Caco-2 (cell line): ENCODE measurements around the gene ELF2. TPM values are rescaled to one million over a fixed set of nuclear protein-coding genes. Genes with fewer than 3 reads are reported as not detected.
A peak's percentile ranks its signal among the peaks of the same experiment; 100 is the strongest.

Experiments used
- BruUV-seq: library from RNA; stranded (reverse); fragments of 400-500 nt; replicated peaks from 2 replicates; lab custom pipeline; 2021; lab: Mats Ljungman, UMichigan
- CTCF ChIA-PET: fragments of 300-600 bp; sonication (Branson Sonifier 250); formaldehyde crosslinking; loops from one replicate; lab custom pipeline; 2022; ENCODE audit warnings: antibody characterized with exemption; lab: Charles Lee
- POLR2A ChIA-PET: fragments of 300-600 bp; sonication (Branson Sonifier 250); formaldehyde crosslinking; loops from one replicate; lab custom pipeline; 2022; ENCODE audit warnings: antibody characterized with exemption; lab: Charles Lee
- DNase-seq, 2 experiments: peaks; one replicate each; pipeline versions ENCODE4 v3.0.0 to v3.0.0-alpha.2; 2020 to 2022
- H3K27me3 ChIP-seq: replicated peaks from 2 replicates; pipeline ENCODE4 v1.6.0; 2011; ENCODE audit warnings: low read length; ENCODE audit not compliant: control insufficient read depth, insufficient read depth
- H3K36me3 ChIP-seq: 2 replicates; pipeline ENCODE4 v1.5.1; 2011; ENCODE audit warnings: low read length; ENCODE audit not compliant: control insufficient read depth, insufficient read depth
- H3K4me1 ChIP-seq: fragments of 250-450 bp; sonication (Bioruptor Pico); 2 replicates; pipeline ENCODE4 v1.5.1; 2020; ENCODE audit warnings: mild to moderate bottlenecking
- H3K4me3 ChIP-seq: 2 replicates; pipeline ENCODE4 v1.5.1; 2011; ENCODE audit warnings: low read depth, mild to moderate bottlenecking, control low read depth, low read length
- H3K9me3 ChIP-seq: fragments of 250-450 bp; sonication (Bioruptor Pico); 2 replicates; pipeline ENCODE4 v1.5.1; 2020; ENCODE audit warnings: mild to moderate bottlenecking, moderate library complexity
- H3K27ac Mint-ChIP-seq: one replicate; pipeline ENCODE4 v1.8.0; 2022; ENCODE audit warnings: mixed read lengths; ENCODE audit not compliant: unreplicated experiment
- H3K27me3 Mint-ChIP-seq: one replicate; pipeline ENCODE4 v1.8.0; 2022; ENCODE audit warnings: mixed read lengths; ENCODE audit not compliant: insufficient read depth, unreplicated experiment
- H3K36me3 Mint-ChIP-seq: one replicate; pipeline ENCODE4 v1.8.0; 2022; ENCODE audit warnings: mild to moderate bottlenecking, mixed read lengths; ENCODE audit not compliant: insufficient read depth, unreplicated experiment
- H3K4me1 Mint-ChIP-seq: one replicate; pipeline ENCODE4 v1.8.0; 2022; ENCODE audit warnings: low read depth, mixed read lengths; ENCODE audit not compliant: unreplicated experiment
- H3K4me3 Mint-ChIP-seq: one replicate; pipeline ENCODE4 v1.8.0; 2022; ENCODE audit warnings: mild to moderate bottlenecking, moderate library complexity, mixed read lengths; ENCODE audit not compliant: unreplicated experiment
- H3K9me3 Mint-ChIP-seq: one replicate; pipeline ENCODE4 v1.8.0; 2022; ENCODE audit warnings: mixed read lengths; ENCODE audit not compliant: unreplicated experiment
- intact Hi-C: fragments of 100-400 bp; cut with micrococcal nuclease; formaldehyde crosslinking; loops from one replicate; pipeline ENCODE4 v1.10.0; 2022; ENCODE audit not compliant: unreplicated experiment
- total RNA-seq: library from RNA; stranded (reverse); gene quantifications from 2 replicates; pipeline ENCODE4 v1.2.3, GENCODE V29; 2022
- TF ChIP-seq, protein P1 (sequence below), 2 experiments: fragments of 200-600 bp in 1 of 2; IDR thresholded peaks; 1 replicate in 1 of 2; 2 replicates in 1 of 2; pipeline versions ENCODE4 v1.5.1 to v1.8.0; 2011 to 2022; ENCODE audit warnings: antibody characterized with exemption in 1 of 2, control low read depth in 1 of 2, inconsistent platforms in 1 of 2, low read depth in 1 of 2, low read length in 1 of 2, mild to moderate bottlenecking in 1 of 2, moderate library complexity in 1 of 2; ENCODE audit not compliant: insufficient read depth in 1 of 2, severe bottlenecking in 1 of 2, unreplicated experiment in 1 of 2

Gene ELF2
- total RNA-seq, 1 experiment from 2014 or later, result 53.2 TPM

DNA sequence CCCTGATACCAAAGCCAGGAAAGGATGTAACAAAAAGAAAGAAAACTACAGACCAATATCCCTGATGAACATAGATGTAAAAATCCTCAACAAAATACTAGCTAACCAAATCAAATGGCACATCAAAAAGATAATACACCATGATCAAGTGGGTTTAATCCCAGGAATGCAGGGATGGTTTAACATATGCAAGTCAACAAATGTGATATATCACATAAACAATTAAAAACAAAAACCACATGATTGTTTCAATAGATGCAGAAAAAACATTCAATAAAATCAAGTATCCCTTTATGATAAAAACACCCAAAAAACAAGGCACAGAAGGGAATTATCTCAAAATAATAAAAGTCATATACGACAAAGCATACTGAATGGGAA is 31.5 kb downstream of the ELF2 start:
- H3K9me3 Mint-ChIP-seq, result no peaks in the 10 kb centered on the region
- no peaks in the 10 kb centered on the region for H3K27me3 Mint-ChIP-seq
- no peak overlapping the region for H3K27ac Mint-ChIP-seq
- Histone ChIP-seq H3K9me3 (peaks cover 7% of the 10 kb centered on the region; the same call in 1 of the 2 replicates), H3K4me3 (no peak overlapping the region), H3K27me3 (no peaks in the 10 kb centered on the region), H3K36me3 (no peaks in the 10 kb centered on the region), H3K4me1 (peaks cover 8% of the 10 kb centered on the region)
- no peak overlapping the region for H3K4me3 Mint-ChIP-seq
- H3K36me3 Mint-ChIP-seq, result peaks cover 29% of the 10 kb centered on the region
- CTCF ChIA-PET, result no interaction called here
- intact Hi-C loops, result no loop called here
- TF ChIP-seq, protein P1, sequence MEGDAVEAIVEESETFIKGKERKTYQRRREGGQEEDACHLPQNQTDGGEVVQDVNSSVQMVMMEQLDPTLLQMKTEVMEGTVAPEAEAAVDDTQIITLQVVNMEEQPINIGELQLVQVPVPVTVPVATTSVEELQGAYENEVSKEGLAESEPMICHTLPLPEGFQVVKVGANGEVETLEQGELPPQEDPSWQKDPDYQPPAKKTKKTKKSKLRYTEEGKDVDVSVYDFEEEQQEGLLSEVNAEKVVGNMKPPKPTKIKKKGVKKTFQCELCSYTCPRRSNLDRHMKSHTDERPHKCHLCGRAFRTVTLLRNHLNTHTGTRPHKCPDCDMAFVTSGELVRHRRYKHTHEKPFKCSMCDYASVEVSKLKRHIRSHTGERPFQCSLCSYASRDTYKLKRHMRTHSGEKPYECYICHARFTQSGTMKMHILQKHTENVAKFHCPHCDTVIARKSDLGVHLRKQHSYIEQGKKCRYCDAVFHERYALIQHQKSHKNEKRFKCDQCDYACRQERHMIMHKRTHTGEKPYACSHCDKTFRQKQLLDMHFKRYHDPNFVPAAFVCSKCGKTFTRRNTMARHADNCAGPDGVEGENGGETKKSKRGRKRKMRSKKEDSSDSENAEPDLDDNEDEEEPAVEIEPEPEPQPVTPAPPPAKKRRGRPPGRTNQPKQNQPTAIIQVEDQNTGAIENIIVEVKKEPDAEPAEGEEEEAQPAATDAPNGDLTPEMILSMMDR (IDR thresholded peaks at IDR 0.05; ENCODE audit: insufficient read depth in 1 of 2, low read depth in 1 of 2, low read length in 1 of 2, severe bottlenecking in 1 of 2, unreplicated experiment in 1 of 2), result no peak
- no peak for DNase-seq
- H3K4me1 Mint-ChIP-seq, result peaks cover 19% of the 10 kb centered on the region
- POLR2A ChIA-PET, result interaction anchor here (0.6 kb wide), 2 partner anchors 31 to 206 kb away, joined by 3 read pairs; partner anchors contain the start of gene ELF2
- BruUV-seq, result no TSS peak

DNA sequence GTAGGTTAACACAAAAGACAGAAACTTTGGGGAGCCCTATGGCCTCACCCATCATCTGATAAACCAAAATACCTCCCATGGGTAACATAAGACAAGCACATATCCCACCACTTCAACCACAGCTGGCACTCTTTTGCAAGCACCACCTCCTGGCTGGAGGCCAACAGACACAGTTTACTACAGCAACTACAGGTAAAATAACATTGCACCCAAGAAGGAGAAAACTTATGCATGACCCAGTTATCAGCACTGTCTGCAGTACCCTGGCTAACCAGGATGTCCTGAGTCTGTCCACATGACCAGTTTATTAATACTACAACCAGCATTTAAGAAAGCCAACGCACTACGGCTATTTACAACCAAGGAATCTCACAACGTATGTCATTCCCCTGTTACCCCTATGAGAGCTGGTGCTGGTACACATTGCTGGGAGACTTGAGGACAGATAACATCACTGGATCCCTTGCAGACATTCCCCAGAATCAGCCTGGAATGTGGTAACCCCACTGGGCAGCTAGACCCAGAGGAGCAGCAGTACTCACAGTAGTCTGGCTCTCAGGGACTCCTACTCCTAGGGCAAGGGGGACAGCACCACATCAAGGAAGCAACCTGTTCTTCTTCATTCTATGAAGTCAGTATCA is 32.0 kb downstream of the ELF2 start:
- Mint-ChIP-seq H3K36me3 (peaks cover 29% of the 10 kb centered on the region), H3K4me1 (peaks cover 15% of the 10 kb centered on the region), H3K27me3 (no peaks in the 10 kb centered on the region), H3K27ac (no peak overlapping the region), H3K9me3 (no peaks in the 10 kb centered on the region), H3K4me3 (no peak overlapping the region)
- Histone ChIP-seq H3K9me3 (peaks cover 7% of the 10 kb centered on the region; the same call in 1 of the 2 replicates), H3K36me3 (no peaks in the 10 kb centered on the region), H3K4me3 (no peak overlapping the region), H3K27me3 (no peaks in the 10 kb centered on the region), H3K4me1 (peaks cover 8% of the 10 kb centered on the region)
- ChIA-PET CTCF (interaction anchor here (1.0 kb wide), 1 partner anchor 22 kb away, joined by 4 read pairs; no protein-coding TSS in a partner anchor), POLR2A (interaction anchor here (0.6 kb wide), 2 partner anchors 32 to 205 kb away, joined by 3 read pairs; partner anchors contain the start of gene ELF2)
- intact Hi-C loops, result no loop called here
- TF ChIP-seq, protein P1 (IDR thresholded peaks at IDR 0.05; ENCODE audit: insufficient read depth in 1 of 2, low read depth in 1 of 2, low read length in 1 of 2, severe bottlenecking in 1 of 2, unreplicated experiment in 1 of 2), result no peak
- DNase-seq, result peak in 1 of 2 experiments; percentile 46
- BruUV-seq, result no TSS peak

GRCh38 chr4:139144161-139144859 is 32.7 kb downstream of the ELF2 start:
- no peak for DNase-seq
- no peaks in the 10 kb centered on the region for H3K27me3 Mint-ChIP-seq
- H3K36me3 Mint-ChIP-seq, result peaks cover 29% of the 10 kb centered on the region
- TF ChIP-seq, protein P1 (IDR thresholded peaks at IDR 0.05; ENCODE audit: insufficient read depth in 1 of 2, low read depth in 1 of 2, low read length in 1 of 2, severe bottlenecking in 1 of 2, unreplicated experiment in 1 of 2), result no peak
- H3K4me1 ChIP-seq, result peaks cover 8% of the 10 kb centered on the region
- POLR2A ChIA-PET, result no interaction called here
- H3K27me3 ChIP-seq, result no peaks in the 10 kb centered on the region
- no peaks in the 10 kb centered on the region for H3K36me3 ChIP-seq
- no peak overlapping the region for H3K27ac Mint-ChIP-seq
- H3K4me3 ChIP-seq, result no peak overlapping the region
- H3K4me1 Mint-ChIP-seq, result peaks cover 15% of the 10 kb centered on the region
- peaks cover 7% of the 10 kb centered on the region; the same call in 1 of the 2 replicates for H3K9me3 ChIP-seq
- CTCF ChIA-PET, result interaction anchor here (0.6 to 1.0 kb wide), 2 partner anchors 23 to 692 kb away, joined by 3 to 4 read pairs; no protein-coding TSS in a partner anchor
- intact Hi-C loops, result no loop called here
- H3K4me3 Mint-ChIP-seq, result no peak overlapping the region
- BruUV-seq, result no TSS peak
- H3K9me3 Mint-ChIP-seq, result no peaks in the 10 kb centered on the region
